ENCODE measurements around the gene DOCK2.

The DOCK2 gene

GRCh38 chr5:169991115-169991869 lies 354.2 kb downstream of the DOCK2 start:
- no peak overlapping the region for H3K4me3 ChIP-seq
- no peaks in the 10 kb centered on the region for H3K27me3 ChIP-seq (ENCODE audit: low read depth)
- in situ Hi-C loops (cut with MboI; ENCODE audit: low sequenced_read_pairs) = no loop called here
- no peaks in the 10 kb centered on the region for H3K9me3 ChIP-seq
- no peaks in the 10 kb centered on the region for H3K36me3 ChIP-seq (replicated peaks)
- DNase-seq (ENCODE audit: low spot score in 2 of 2) = no peak
- H3K4me1 ChIP-seq = peaks cover 13% of the 10 kb centered on the region

GRCh38 chr5:169992789-169993484 lies 355.9 kb downstream of the DOCK2 start:
- in situ Hi-C loops (cut with MboI; ENCODE audit: low sequenced_read_pairs) = no loop called here
- no peaks in the 10 kb centered on the region for H3K36me3 ChIP-seq (replicated peaks)
- H3K4me3 ChIP-seq = no peak overlapping the region
- peak in 1 of 2 experiments; percentile 37 for DNase-seq (ENCODE audit: low spot score in 2 of 2)
- no peaks in the 10 kb centered on the region for H3K27me3 ChIP-seq (ENCODE audit: low read depth)
- H3K9me3 ChIP-seq = no peaks in the 10 kb centered on the region
- peaks cover 24% of the 10 kb centered on the region for H3K4me1 ChIP-seq

DNA sequence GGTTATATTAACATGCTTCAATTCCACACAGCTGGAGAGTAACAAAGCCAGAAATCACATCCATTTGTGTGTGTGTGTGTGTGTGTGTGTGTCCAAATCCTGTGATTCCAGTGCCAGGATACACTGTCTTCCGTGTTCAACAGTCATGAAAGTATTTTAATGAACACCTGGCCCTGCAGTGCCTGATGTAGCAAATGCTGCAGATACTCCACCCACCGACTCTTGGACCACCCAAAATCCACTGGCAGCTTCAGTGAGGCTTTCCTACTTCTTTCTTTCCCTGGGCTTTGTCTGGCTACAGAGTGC lies 356.4 kb downstream of the DOCK2 start:
- DNase-seq (ENCODE audit: low spot score in 2 of 2) = no peak
- in situ Hi-C loops (cut with MboI; ENCODE audit: low sequenced_read_pairs) = no loop called here
- Histone ChIP-seq H3K27me3 (ENCODE audit: low read depth) (no peaks in the 10 kb centered on the region), H3K4me3 (no peak overlapping the region), H3K4me1 (peaks cover 26% of the 10 kb centered on the region), H3K9me3 (no peaks in the 10 kb centered on the region), H3K36me3 (replicated peaks) (no peaks in the 10 kb centered on the region)

DNA sequence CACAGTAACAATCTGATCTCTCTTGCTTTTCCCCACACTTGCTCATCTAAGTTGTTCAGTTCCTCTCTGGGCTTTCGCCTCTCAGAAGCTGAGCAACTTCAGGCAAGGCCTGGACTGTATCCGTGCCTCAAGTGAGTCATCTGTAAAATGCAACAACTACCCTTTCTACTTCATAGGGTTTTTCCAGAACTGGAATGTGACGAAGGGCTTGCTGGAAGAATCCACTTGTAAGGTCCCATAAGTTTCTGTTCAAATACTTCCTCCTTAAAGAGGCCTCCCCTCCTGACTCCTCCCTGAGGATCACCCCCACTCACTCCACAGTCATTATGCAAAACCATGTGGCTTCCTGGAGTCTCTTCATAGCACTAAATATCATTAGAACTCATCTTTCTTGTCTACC lies 360.7 kb downstream of the DOCK2 start:
- H3K9me3 ChIP-seq = no peaks in the 10 kb centered on the region
- H3K27me3 ChIP-seq (ENCODE audit: low read depth) = no peaks in the 10 kb centered on the region
- DNase-seq (ENCODE audit: low spot score in 2 of 2) = no peak
- no peak overlapping the region for H3K4me3 ChIP-seq
- peaks cover 26% of the 10 kb centered on the region for H3K4me1 ChIP-seq
- no peaks in the 10 kb centered on the region for H3K36me3 ChIP-seq (replicated peaks)
- in situ Hi-C loops (cut with MboI; ENCODE audit: low sequenced_read_pairs) = no loop called here

DNA sequence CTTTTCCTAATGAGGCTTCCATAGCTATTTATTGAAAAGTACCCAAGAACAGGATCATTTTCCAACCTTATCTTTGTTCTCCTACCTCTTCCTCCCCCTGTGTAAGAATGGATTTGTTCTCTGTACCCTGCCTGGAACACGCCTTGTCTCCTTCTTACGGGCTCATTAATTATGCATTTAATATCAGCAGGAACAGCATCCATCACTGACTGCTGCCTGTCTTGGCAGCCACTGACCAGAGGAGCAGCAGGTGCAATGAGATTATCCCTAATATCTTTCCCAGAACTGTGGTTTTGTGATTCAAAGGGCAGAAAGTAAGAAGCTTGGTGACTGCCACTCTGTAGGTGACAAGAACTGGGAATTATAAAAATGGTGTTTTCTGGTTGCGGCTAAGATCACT lies 362.5 kb downstream of the DOCK2 start:
- Histone ChIP-seq H3K27me3 (ENCODE audit: low read depth) (no peaks in the 10 kb centered on the region), H3K4me3 (no peak overlapping the region), H3K9me3 (no peaks in the 10 kb centered on the region), H3K36me3 (replicated peaks) (no peaks in the 10 kb centered on the region), H3K4me1 (peaks cover 20% of the 10 kb centered on the region)
- no peak for DNase-seq (ENCODE audit: low spot score in 2 of 2)
- in situ Hi-C loops (cut with MboI; ENCODE audit: low sequenced_read_pairs) = no loop called here

- H3K4me3 ChIP-seq = no peak overlapping the region
- H3K9me3 ChIP-seq = no peaks in the 10 kb centered on the region
- DNase-seq (ENCODE audit: low spot score in 2 of 2) = no peak
- H3K27me3 ChIP-seq (ENCODE audit: low read depth) = no peaks in the 10 kb centered on the region
- in situ Hi-C loops (cut with MboI; ENCODE audit: low sequenced_read_pairs) = no loop called here
- no peaks in the 10 kb centered on the region for H3K36me3 ChIP-seq (replicated peaks)
- peaks cover 20% of the 10 kb centered on the region for H3K4me1 ChIP-seq
Observed at GRCh38 chr5:170000155-170000554, 363.1 kb downstream of the DOCK2 start.

- in situ Hi-C loops (cut with MboI; ENCODE audit: low sequenced_read_pairs) = no loop called here
- no peak for DNase-seq (ENCODE audit: low spot score in 2 of 2)
Observed at GRCh38 chr5:170006021-170006420, 368.9 kb downstream of the DOCK2 start.

DNA sequence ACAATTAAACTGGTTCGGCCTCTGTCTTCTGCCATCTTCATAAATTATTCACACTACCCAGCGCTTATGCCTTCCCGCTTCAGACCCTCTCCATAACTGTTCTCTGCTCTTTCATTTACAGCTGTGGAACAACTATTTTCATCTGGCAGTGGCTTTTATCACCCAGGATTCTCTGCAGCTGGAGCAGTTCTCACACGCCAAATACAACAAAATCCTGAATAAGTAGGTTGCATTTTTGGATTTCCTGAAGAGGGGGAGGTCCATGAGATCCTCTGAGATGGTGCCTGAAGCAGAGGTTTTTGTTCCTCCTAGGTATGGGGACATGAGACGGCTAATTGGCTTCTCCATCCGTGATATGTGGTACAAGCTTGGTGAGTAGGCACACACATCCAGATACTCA lies 371.3 kb downstream of the DOCK2 start:
- Histone ChIP-seq H3K4me3 (no peak overlapping the region), H3K4me1 (no peaks in the 10 kb centered on the region), H3K9me3 (no peaks in the 10 kb centered on the region), H3K27me3 (ENCODE audit: low read depth) (no peaks in the 10 kb centered on the region), H3K36me3 (replicated peaks) (no peaks in the 10 kb centered on the region)
- no peak for DNase-seq (ENCODE audit: low spot score in 2 of 2)
- in situ Hi-C loops (cut with MboI; ENCODE audit: low sequenced_read_pairs) = no loop called here

More at GRCh38 chr5:170006021-170006420, 368.9 kb downstream of the DOCK2 start:
- no peaks in the 10 kb centered on the region for H3K36me3 ChIP-seq (replicated peaks)
- H3K27me3 ChIP-seq (ENCODE audit: low read depth) = no peaks in the 10 kb centered on the region
- no peaks in the 10 kb centered on the region for H3K9me3 ChIP-seq
- no peaks in the 10 kb centered on the region; the same call in 1 of the 2 replicates for H3K4me1 ChIP-seq
- no peak overlapping the region for H3K4me3 ChIP-seq

GRCh38 chr5:170010595-170010994 lies 373.5 kb downstream of the DOCK2 start:
- Histone ChIP-seq H3K36me3 (replicated peaks) (no peaks in the 10 kb centered on the region), H3K4me1 (no peaks in the 10 kb centered on the region), H3K4me3 (no peak overlapping the region), H3K9me3 (no peaks in the 10 kb centered on the region), H3K27me3 (ENCODE audit: low read depth) (no peaks in the 10 kb centered on the region)
- in situ Hi-C loops (cut with MboI; ENCODE audit: low sequenced_read_pairs) = no loop called here
- DNase-seq (ENCODE audit: low spot score in 2 of 2) = peak in 1 of 2 experiments; percentile 22

GRCh38 chr5:170011751-170012150 lies 374.7 kb downstream of the DOCK2 start:
- Histone ChIP-seq H3K4me3 (no peak overlapping the region), H3K27me3 (ENCODE audit: low read depth) (no peaks in the 10 kb centered on the region), H3K9me3 (no peaks in the 10 kb centered on the region), H3K4me1 (peaks cover 7% of the 10 kb centered on the region), H3K36me3 (replicated peaks) (no peaks in the 10 kb centered on the region)
- DNase-seq (ENCODE audit: low spot score in 2 of 2) = no peak
- in situ Hi-C loops (cut with MboI; ENCODE audit: low sequenced_read_pairs) = no loop called here

DNA sequence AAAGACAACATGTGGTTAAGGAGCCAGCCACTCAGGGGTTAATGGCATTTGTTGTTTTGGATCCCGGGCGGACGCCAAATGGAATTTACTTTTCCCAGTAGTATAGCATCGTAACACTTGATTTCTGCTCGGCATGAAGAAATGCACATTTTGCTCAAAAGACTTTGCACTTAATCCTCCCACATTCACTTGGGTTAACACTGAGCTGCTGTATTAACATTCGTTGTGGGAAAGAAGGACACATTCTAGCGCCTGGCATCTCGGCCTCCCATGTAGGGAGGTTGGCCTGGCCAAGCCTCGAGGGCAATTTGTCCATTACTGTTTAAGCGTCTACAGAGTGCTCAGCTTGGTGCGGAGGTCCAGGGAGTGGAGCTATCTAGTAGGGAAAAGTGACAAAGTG lies 375.5 kb downstream of the DOCK2 start:
- Histone ChIP-seq H3K27me3 (ENCODE audit: low read depth) (no peaks in the 10 kb centered on the region), H3K4me1 (peaks cover 8% of the 10 kb centered on the region), H3K36me3 (replicated peaks) (no peaks in the 10 kb centered on the region), H3K9me3 (no peaks in the 10 kb centered on the region), H3K4me3 (no peak overlapping the region)
- in situ Hi-C loops (cut with MboI; ENCODE audit: low sequenced_read_pairs) = no loop called here
- no peak for DNase-seq (ENCODE audit: low spot score in 2 of 2)

DNA sequence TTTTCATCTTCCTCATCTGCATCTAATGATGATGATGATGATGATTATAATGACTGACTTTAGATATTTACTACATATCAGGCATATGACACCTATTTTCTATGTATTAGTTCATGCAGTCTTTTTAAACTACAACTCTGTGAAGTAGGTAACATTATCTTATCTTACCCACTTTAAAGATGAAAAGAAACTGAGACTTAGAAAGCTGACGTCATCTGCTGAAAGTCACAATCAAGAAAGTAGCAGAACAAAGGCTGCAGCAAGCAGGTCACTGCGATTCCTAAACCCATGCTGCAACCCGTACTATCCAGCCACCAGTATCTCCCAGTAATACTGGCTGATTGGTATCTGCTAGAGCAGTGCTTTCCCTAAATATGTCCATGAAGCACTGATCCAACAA lies 383.3 kb downstream of the DOCK2 start:
- H3K36me3 ChIP-seq (replicated peaks) = no peaks in the 10 kb centered on the region
- no peak for DNase-seq (ENCODE audit: low spot score in 2 of 2)
- peaks cover 8% of the 10 kb centered on the region for H3K4me1 ChIP-seq
- H3K4me3 ChIP-seq = no peak overlapping the region
- H3K27me3 ChIP-seq (ENCODE audit: low read depth) = no peaks in the 10 kb centered on the region
- in situ Hi-C loops (cut with MboI; ENCODE audit: low sequenced_read_pairs) = no loop called here
- no peaks in the 10 kb centered on the region for H3K9me3 ChIP-seq

GRCh38 chr5:170021506-170021905 lies 384.4 kb downstream of the DOCK2 start:
- H3K4me3 ChIP-seq = no peak overlapping the region
- DNase-seq (ENCODE audit: low spot score in 2 of 2) = no peak
- in situ Hi-C loops (cut with MboI; ENCODE audit: low sequenced_read_pairs) = no loop called here
- peaks cover 4% of the 10 kb centered on the region for H3K4me1 ChIP-seq
- no peaks in the 10 kb centered on the region for H3K27me3 ChIP-seq (ENCODE audit: low read depth)
- no peaks in the 10 kb centered on the region for H3K36me3 ChIP-seq (replicated peaks)
- no peaks in the 10 kb centered on the region for H3K9me3 ChIP-seq

DNA sequence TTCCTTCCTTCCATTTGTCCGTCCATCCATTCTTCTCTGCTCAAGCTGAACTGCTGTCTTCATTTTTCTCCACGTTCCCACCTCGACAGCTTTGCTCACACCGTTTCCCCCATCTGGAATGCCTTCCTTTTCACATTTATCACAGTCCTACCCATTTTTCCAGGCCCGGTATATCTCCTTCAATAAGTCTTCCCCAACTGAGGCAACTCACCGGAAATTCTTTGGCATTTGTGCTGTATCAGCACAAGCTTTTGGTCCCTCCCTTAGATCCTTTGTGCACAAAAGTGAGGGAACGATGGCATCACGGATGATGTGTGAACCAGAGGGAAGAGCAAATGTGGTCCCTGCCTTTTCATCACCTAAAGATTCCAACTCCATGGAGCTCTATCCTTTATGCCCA lies 388.8 kb downstream of the DOCK2 start:
- Histone ChIP-seq H3K4me3 (no peak overlapping the region), H3K36me3 (replicated peaks) (no peaks in the 10 kb centered on the region), H3K9me3 (no peaks in the 10 kb centered on the region), H3K27me3 (ENCODE audit: low read depth) (no peaks in the 10 kb centered on the region; the same call in 1 of the 2 replicates), H3K4me1 (no peaks in the 10 kb centered on the region)
- DNase-seq (ENCODE audit: low spot score in 2 of 2) = no peak
- in situ Hi-C loops (cut with MboI; ENCODE audit: low sequenced_read_pairs) = no loop called here

All from HAP-1 (cell line).